Caco-2 (cell line): ENCODE data around the gene GRIN2B. TPM values are rescaled to one million over a fixed set of nuclear protein-coding genes. Genes with fewer than 3 reads are reported as not detected.

Experiments
- BruUV-seq: library from RNA; stranded (reverse); fragments of 400-500 nt; replicated peaks from 2 replicates; lab custom pipeline; 2021; lab: Mats Ljungman, UMichigan
- CTCF ChIA-PET: fragments of 300-600 bp; sonication (Branson Sonifier 250); formaldehyde crosslinking; loops from one replicate; lab custom pipeline; 2022; ENCODE audit warnings: antibody characterized with exemption; lab: Charles Lee
- POLR2A ChIA-PET: fragments of 300-600 bp; sonication (Branson Sonifier 250); formaldehyde crosslinking; loops from one replicate; lab custom pipeline; 2022; ENCODE audit warnings: antibody characterized with exemption; lab: Charles Lee
- DNase-seq, 2 experiments: peaks; one replicate each; pipeline versions ENCODE4 v3.0.0 to v3.0.0-alpha.2; 2020 to 2022
- H3K27me3 ChIP-seq: replicated peaks from 2 replicates; pipeline ENCODE4 v1.6.0; 2011; ENCODE audit warnings: low read length; ENCODE audit not compliant: control insufficient read depth, insufficient read depth
- H3K36me3 ChIP-seq: 2 replicates; pipeline ENCODE4 v1.5.1; 2011; ENCODE audit warnings: low read length; ENCODE audit not compliant: control insufficient read depth, insufficient read depth
- H3K4me1 ChIP-seq: fragments of 250-450 bp; sonication (Bioruptor Pico); 2 replicates; pipeline ENCODE4 v1.5.1; 2020; ENCODE audit warnings: mild to moderate bottlenecking
- H3K4me3 ChIP-seq: 2 replicates; pipeline ENCODE4 v1.5.1; 2011; ENCODE audit warnings: low read depth, mild to moderate bottlenecking, control low read depth, low read length
- H3K9me3 ChIP-seq: fragments of 250-450 bp; sonication (Bioruptor Pico); 2 replicates; pipeline ENCODE4 v1.5.1; 2020; ENCODE audit warnings: mild to moderate bottlenecking, moderate library complexity
- H3K27ac Mint-ChIP-seq: one replicate; pipeline ENCODE4 v1.8.0; 2022; ENCODE audit warnings: mixed read lengths; ENCODE audit not compliant: unreplicated experiment
- H3K27me3 Mint-ChIP-seq: one replicate; pipeline ENCODE4 v1.8.0; 2022; ENCODE audit warnings: mixed read lengths; ENCODE audit not compliant: insufficient read depth, unreplicated experiment
- H3K36me3 Mint-ChIP-seq: one replicate; pipeline ENCODE4 v1.8.0; 2022; ENCODE audit warnings: mild to moderate bottlenecking, mixed read lengths; ENCODE audit not compliant: insufficient read depth, unreplicated experiment
- H3K4me1 Mint-ChIP-seq: one replicate; pipeline ENCODE4 v1.8.0; 2022; ENCODE audit warnings: low read depth, mixed read lengths; ENCODE audit not compliant: unreplicated experiment
- H3K4me3 Mint-ChIP-seq: one replicate; pipeline ENCODE4 v1.8.0; 2022; ENCODE audit warnings: mild to moderate bottlenecking, moderate library complexity, mixed read lengths; ENCODE audit not compliant: unreplicated experiment
- H3K9me3 Mint-ChIP-seq: one replicate; pipeline ENCODE4 v1.8.0; 2022; ENCODE audit warnings: mixed read lengths; ENCODE audit not compliant: unreplicated experiment
- intact Hi-C: fragments of 100-400 bp; cut with micrococcal nuclease; formaldehyde crosslinking; loops from one replicate; pipeline ENCODE4 v1.10.0; 2022; ENCODE audit not compliant: unreplicated experiment
- total RNA-seq: library from RNA; stranded (reverse); gene quantifications from 2 replicates; pipeline ENCODE4 v1.2.3, GENCODE V29; 2022
- TF ChIP-seq, protein P1 (sequence below), 2 experiments: fragments of 200-600 bp in 1 of 2; IDR thresholded peaks; 1 replicate in 1 of 2; 2 replicates in 1 of 2; pipeline versions ENCODE4 v1.5.1 to v1.8.0; 2011 to 2022; ENCODE audit warnings: antibody characterized with exemption in 1 of 2, control low read depth in 1 of 2, inconsistent platforms in 1 of 2, low read depth in 1 of 2, low read length in 1 of 2, mild to moderate bottlenecking in 1 of 2, moderate library complexity in 1 of 2; ENCODE audit not compliant: insufficient read depth in 1 of 2, severe bottlenecking in 1 of 2, unreplicated experiment in 1 of 2

Gene GRIN2B
- total RNA-seq, 1 experiment from 2014 or later = 24.4 TPM

DNA sequence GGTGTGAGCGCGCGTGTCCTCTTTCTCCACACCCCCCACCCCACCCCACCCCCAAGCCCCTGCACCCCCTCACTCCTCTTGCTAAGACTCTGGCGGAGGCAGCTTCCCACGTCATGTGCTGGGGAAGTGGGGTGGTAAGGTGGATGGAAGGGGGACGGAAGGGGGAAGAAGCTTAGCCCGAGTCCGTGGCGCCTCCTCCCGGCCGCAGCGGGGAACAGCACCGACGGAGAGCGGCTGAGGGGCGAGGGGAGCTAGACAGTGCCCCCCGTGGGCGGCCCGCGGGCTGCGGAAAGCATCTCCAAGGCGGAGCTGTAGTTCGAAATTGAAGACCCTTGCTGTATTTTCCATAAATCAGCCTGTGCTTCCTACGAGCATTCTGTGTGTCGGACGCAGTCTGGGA lies 588 bp upstream of the GRIN2B start:
- POLR2A ChIA-PET = interaction anchor here (0.6 to 1.0 kb wide), 3 partner anchors 32 to 725 kb away, joined by 3 to 4 read pairs (median 4); no protein-coding TSS in a partner anchor
- H3K9me3 Mint-ChIP-seq = no peaks in the 10 kb centered on the region
- H3K4me1 Mint-ChIP-seq = peaks cover 11% of the 10 kb centered on the region
- no peaks in the 10 kb centered on the region for H3K27me3 Mint-ChIP-seq
- H3K4me3 Mint-ChIP-seq = peak overlapping the region; percentile 98
- TF ChIP-seq, protein P1, sequence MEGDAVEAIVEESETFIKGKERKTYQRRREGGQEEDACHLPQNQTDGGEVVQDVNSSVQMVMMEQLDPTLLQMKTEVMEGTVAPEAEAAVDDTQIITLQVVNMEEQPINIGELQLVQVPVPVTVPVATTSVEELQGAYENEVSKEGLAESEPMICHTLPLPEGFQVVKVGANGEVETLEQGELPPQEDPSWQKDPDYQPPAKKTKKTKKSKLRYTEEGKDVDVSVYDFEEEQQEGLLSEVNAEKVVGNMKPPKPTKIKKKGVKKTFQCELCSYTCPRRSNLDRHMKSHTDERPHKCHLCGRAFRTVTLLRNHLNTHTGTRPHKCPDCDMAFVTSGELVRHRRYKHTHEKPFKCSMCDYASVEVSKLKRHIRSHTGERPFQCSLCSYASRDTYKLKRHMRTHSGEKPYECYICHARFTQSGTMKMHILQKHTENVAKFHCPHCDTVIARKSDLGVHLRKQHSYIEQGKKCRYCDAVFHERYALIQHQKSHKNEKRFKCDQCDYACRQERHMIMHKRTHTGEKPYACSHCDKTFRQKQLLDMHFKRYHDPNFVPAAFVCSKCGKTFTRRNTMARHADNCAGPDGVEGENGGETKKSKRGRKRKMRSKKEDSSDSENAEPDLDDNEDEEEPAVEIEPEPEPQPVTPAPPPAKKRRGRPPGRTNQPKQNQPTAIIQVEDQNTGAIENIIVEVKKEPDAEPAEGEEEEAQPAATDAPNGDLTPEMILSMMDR (IDR thresholded peaks at IDR 0.05; ENCODE audit: insufficient read depth in 1 of 2, low read depth in 1 of 2, low read length in 1 of 2, severe bottlenecking in 1 of 2, unreplicated experiment in 1 of 2) = peak; percentile 98
- BruUV-seq = no TSS peak
- Histone ChIP-seq H3K4me1 (no peaks in the 10 kb centered on the region), H3K27me3 (no peaks in the 10 kb centered on the region), H3K4me3 (peak overlapping the region; percentile 91), H3K36me3 (no peaks in the 10 kb centered on the region), H3K9me3 (no peaks in the 10 kb centered on the region)
- H3K27ac Mint-ChIP-seq = no peak overlapping the region
- intact Hi-C loops = loop anchor here (1.0 to 5.0 kb wide), 6 partner anchors 41 to 725 kb away; no protein-coding TSS in a partner anchor
- DNase-seq = peak; percentile 79 to 92
- peaks cover 22% of the 10 kb centered on the region for H3K36me3 Mint-ChIP-seq
- CTCF ChIA-PET = interaction anchor here (0.5 to 2.0 kb wide), 40 partner anchors 9 to 1289 kb away, joined by 3 to 56 read pairs (median 4); no protein-coding TSS in a partner anchor

DNA sequence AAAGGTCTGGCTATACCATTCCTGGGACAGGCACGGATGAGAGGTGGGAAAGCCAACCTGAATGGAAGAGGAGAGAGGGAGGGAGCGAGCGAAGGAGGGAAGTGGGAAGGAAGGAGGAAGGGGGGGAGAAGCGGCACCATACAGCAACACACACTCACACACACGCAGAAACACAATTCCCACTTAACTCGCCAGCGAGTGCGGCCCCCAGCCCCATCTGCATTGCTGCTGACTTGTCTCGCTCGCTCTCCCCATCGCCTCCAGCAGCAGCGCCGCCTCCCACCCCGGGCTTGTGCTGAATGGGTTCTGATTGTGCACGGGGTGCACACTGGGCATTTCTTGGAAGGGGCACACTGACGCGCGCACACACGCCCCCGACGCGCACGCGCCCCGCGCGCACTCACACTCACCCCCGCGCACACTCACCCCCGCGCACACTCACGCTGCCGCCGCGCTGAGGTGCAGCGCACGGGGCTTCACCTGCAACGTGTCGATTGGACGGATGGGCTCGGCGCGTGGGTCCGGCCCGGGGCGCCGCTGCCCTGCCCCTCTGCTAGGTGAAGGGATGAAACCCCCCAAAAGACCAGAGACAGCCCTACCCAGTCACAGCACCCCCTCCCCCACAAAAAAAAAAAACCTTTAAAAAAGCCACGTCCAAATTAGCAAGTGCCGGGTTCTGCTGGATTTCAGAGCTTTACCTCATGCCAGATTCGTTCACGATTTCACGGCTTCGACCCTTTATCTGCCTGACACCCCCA lies 685 bp downstream of the GRIN2B start:
- Histone ChIP-seq H3K4me3 (peak overlapping the region; percentile 91), H3K4me1 (peaks cover 8% of the 10 kb centered on the region), H3K9me3 (no peaks in the 10 kb centered on the region), H3K36me3 (no peaks in the 10 kb centered on the region), H3K27me3 (no peaks in the 10 kb centered on the region)
- ChIA-PET CTCF (interaction anchor here (0.6 kb wide), 2 partner anchors 482 to 968 kb away, joined by 3 read pairs; no protein-coding TSS in a partner anchor), POLR2A (no interaction called here)
- Mint-ChIP-seq H3K36me3 (peaks cover 22% of the 10 kb centered on the region), H3K9me3 (no peaks in the 10 kb centered on the region), H3K4me1 (peaks cover 23% of the 10 kb centered on the region), H3K4me3 (peak overlapping the region; percentile 98), H3K27ac (peak overlapping the region; percentile 82), H3K27me3 (no peaks in the 10 kb centered on the region)
- TSS peak; percentile 4 for BruUV-seq
- DNase-seq = peak in 1 of 2 experiments; percentile 62
- TF ChIP-seq, protein P1 (IDR thresholded peaks at IDR 0.05; ENCODE audit: insufficient read depth in 1 of 2, low read depth in 1 of 2, low read length in 1 of 2, severe bottlenecking in 1 of 2, unreplicated experiment in 1 of 2) = no peak
- intact Hi-C loops = loop anchor here (1.0 to 5.0 kb wide), 4 partner anchors 93 to 723 kb away; no protein-coding TSS in a partner anchor

DNA sequence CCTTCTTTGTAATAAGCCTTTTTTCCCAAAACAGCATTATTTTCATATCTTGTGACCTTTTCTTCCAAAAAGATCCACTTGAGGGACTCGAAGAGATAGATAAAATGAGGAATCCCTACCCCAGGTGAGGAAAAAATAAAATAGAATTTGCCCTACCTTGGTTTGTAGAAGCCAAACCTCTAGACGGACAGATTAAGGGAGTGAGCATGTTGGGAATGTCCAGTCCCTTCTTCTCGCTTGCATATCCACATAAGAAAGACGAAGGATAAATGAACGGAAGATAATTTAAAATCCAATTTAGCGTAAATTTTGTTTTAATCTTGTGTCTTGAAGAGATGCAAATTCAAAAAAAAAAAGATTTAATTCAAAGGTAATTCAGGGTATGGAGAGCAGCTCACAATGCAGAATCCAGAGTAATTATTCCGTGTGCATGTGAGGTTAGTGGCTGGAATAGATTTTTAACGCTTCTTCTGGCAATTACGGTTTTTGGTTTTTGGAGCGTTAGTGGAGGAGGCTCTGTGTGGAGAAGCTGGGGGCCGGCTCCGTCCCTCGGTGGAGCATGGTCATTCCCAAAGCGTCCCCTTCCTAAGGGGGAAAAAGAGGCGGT lies 1.5 kb downstream of the GRIN2B start:
- intact Hi-C loops = loop anchor here (2.0 to 5.0 kb wide), 3 partner anchors 93 to 723 kb away; no protein-coding TSS in a partner anchor
- Mint-ChIP-seq H3K4me3 (peak overlapping the region; percentile 98), H3K9me3 (no peaks in the 10 kb centered on the region), H3K36me3 (peaks cover 22% of the 10 kb centered on the region), H3K4me1 (peaks cover 25% of the 10 kb centered on the region), H3K27me3 (no peaks in the 10 kb centered on the region), H3K27ac (peak overlapping the region; percentile 82)
- Histone ChIP-seq H3K36me3 (no peaks in the 10 kb centered on the region), H3K4me3 (peak overlapping the region; percentile 91), H3K9me3 (no peaks in the 10 kb centered on the region), H3K4me1 (peaks cover 12% of the 10 kb centered on the region), H3K27me3 (no peaks in the 10 kb centered on the region)
- CTCF ChIA-PET = interaction anchor here (0.6 kb wide), 1 partner anchor 64 kb away, joined by 3 read pairs; no protein-coding TSS in a partner anchor
- TF ChIP-seq, protein P1 (IDR thresholded peaks at IDR 0.05; ENCODE audit: insufficient read depth in 1 of 2, low read depth in 1 of 2, low read length in 1 of 2, severe bottlenecking in 1 of 2, unreplicated experiment in 1 of 2) = no peak
- BruUV-seq = TSS peak; percentile 26
- DNase-seq = no peak
- POLR2A ChIA-PET = no interaction called here
